Dedifferentiated amniotic fluid mesenchymal stem cell (primary cell): ENCODE results near the gene PTPRC.

ENCODE experiments used
- DNase-seq: peaks from one replicate; pipeline ENCODE4 v3.0.0-alpha.2; 2016; ENCODE audit errors: extremely low spot score

The PTPRC gene

DNA sequence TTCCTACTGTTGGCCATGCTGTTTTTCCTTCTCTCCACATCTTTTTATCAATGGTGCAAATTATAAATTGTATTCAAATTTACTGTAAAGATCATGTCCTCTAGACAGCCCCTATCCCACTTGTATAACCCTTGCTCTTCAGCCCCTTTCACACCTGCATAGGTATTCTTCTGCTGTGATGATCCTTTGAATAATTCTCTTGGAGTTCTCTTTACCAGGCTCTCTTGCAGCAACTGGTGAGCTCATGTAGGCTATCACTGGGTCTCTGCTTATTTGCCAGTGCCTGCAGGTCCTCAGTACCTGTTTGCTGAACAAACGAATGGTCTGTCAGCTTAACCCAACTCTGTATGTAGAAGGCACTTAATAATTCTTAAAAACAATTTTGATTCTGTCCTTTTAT lies 8.2 kb downstream of the PTPRC start:
- DNase-seq: no peak

- DNase-seq: no peak
Measured at GRCh38 chr1:198648592-198648991, 9.8 kb downstream of the PTPRC start.

GRCh38 chr1:198649232-198649967 lies 10.6 kb downstream of the PTPRC start:
- no peak for DNase-seq

GRCh38 chr1:198649968-198650338 lies 11.1 kb downstream of the PTPRC start:
- DNase-seq: no peak

DNA sequence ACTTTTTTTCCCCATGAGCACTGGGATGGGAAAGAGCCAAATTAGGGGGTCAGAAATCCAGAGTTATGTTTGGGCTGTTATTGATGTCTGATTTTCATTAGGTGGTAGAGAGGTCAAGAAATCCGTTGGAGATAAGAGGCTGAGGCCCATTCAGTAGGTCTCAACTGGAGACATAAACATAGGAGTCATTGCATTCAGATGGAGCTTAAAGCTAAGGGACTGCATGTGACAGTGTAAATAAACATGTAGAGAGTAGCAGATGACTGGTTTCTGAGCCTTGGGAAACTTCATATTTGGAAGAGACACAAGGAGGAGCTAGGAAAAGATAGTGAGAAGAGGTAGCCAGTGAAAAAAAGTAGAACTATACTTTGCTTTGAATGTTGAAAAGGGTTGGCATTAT lies 11.7 kb downstream of the PTPRC start:
- no peak for DNase-seq

DNA sequence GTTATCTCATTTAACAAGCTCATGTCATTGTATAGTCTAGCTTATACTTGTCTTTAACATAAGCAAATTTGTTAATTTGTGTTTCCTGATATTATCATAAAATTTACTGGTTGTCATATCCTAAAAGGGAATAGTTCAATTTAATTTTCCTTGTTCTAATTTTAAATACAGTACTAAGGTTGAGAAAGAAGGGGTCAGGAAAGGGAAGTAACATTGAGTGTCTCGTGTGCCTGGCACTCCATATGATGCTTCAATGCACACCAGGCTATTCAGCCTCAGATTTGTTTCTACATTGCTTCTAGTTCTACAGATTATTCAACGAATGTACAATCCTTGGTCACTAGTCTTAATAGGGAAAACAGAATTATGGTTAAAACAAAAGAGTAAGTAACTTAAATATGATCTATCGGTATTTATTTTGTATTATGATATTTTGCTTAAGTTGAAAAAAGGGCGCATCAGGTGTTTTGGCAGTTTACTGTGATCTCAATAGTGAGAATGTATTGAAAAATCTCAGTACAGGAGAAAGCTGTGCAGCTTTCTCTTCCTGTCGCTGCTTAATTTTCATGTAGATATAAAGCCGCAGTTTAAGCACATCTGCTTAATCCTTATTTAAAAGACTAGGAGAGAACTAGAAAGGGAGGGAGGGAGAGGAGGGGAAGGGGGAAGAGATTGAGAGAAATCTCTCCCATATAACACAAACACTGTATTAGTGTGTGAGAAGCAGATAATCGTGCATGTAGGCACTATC lies 13.0 kb downstream of the PTPRC start:
- no peak for DNase-seq

DNA sequence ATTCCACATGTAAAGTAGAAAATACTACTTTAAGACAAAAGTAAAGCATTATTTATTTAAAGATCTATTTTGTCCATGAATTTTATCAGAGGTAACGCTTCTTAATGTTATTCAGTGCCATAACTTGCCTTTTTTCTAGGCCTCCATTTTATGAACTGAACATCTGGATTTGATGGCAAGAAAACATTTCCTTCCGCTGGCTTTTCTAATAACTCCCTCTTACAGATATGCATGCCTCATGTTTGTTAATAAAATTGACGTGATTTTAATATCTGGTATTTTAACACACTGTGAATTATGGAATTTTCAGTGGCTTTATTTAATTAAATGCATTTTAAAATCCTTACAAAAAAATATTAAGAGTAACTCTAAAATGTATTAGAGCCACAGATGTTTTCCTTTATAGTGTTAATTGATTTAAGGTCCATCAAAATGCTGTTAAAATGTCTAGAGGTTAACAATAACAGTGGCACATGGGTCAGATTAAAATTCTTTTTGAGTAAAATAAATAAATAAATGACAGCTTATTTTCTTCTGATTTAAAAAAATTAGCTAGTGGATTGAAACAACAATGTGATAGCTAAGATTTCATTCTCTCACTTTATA lies 15.1 kb downstream of the PTPRC start:
- no peak for DNase-seq

GRCh38 chr1:198655459-198656121 lies 16.8 kb downstream of the PTPRC start:
- DNase-seq: peak; percentile 35

- DNase-seq: no peak
Measured at GRCh38 chr1:198656500-198656932, 17.7 kb downstream of the PTPRC start.

DNA sequence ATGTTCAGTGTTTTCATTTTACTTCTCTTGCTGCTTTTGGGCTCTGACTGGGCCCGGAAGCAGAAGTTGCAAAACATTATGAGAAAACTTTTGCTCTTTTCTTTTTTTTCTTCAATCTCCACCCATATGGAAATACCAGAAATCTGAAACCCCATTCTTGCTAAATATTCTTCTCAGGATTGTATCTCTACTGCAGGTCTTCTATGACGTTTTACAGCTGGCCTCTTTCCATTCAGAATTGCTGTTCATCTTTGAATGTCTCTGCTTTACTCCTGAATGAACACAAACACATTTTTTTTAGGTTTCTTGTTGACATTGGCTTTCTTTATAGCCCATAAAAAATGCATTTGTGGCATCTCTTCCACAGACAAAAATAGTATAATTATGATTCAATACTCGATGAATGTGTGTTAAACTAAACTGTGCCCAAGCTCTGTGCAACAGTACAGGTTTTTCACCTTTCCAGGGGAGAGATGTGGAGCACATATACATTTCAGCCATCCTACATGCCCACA lies 18.8 kb downstream of the PTPRC start:
- DNase-seq: peak; percentile 96

GRCh38 chr1:198660341-198661261 lies 21.8 kb downstream of the PTPRC start:
- DNase-seq: no peak

DNA sequence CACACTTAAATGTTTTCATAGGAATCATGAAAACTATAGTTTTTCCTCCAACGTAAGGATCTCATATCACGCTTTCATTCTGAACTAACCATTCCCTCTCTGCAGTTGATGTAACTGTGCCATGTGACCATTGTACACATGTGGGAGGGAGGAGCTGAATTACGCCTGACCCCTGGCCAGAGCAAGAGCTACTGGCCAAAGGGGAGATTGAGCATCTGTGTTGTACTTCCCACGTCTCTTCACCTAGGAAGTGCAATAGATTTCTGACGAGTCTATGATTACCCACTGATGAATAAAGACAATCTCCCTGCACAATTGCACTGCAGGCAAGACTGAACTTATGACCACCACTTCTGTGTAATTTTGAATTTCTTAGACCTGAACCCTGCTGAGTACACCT lies 24.0 kb downstream of the PTPRC start:
- DNase-seq: no peak

GRCh38 chr1:198664068-198664788 lies 25.4 kb downstream of the PTPRC start:
- DNase-seq: no peak

DNA sequence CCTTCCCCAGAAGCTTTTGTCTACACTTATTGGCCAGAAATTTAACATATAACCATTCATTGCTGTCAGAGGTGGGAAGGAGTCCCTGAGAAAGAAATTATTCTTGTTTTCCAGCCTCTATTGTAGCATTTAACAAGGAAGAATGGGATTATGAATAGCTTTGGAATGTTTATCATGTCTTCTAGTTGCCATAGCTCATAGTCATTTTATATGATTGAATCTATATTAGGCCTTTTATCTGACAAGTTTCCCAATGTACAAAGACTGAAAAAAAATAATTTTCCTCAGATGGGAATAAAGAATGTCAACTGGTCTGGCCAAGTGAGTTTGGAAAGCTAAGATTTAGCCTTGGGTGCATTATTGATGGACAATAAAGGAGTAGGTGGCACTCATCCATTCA lies 28.3 kb downstream of the PTPRC start:
- peak; percentile 18 for DNase-seq

DNA sequence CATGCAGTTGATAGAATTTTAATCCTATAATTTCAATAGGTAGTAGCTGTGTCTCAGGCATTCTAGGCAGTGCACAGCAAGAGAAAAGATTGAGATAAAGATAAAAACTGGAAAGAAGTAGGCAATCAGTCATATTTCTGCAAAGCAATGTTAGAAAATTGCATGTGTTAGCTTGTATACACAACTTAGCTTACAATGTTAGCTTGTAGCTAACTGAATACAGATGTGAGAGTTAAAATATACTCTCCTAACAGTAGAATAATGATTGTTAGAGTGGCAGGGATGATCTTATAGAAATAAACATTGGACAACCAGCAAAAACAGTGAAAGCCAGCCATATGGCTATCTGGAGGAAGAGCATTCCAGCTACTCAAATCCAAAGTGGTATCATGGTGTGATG lies 29.0 kb downstream of the PTPRC start:
- peak; percentile 46 for DNase-seq

GRCh38 chr1:198669023-198669698 lies 30.3 kb downstream of the PTPRC start:
- DNase-seq: peak; percentile 95

DNA sequence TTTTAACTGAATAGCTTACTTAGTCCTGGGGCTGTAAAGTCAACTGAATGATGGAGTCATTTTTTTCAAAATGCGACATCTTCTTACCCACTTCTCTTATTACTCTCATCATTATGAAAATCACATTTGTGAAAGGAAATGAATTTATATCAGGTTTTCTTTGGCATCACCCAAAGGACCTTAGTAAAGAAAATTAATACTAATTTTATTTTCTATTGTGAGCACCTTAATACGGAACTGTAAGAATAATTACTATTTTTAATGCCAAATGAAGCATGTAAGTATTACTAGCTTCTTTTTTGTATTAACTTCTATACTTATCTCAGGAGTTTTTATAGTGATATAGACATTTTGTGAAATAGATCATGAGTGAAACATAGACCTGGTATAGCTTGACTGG lies 30.9 kb downstream of the PTPRC start:
- no peak for DNase-seq

GRCh38 chr1:198671136-198671535 lies 32.3 kb downstream of the PTPRC start:
- DNase-seq: no peak

- peak; percentile 47 for DNase-seq
Measured at GRCh38 chr1:198672124-198672523, 33.3 kb downstream of the PTPRC start.

GRCh38 chr1:198674009-198674408 lies 35.2 kb downstream of the PTPRC start:
- DNase-seq: no peak
